GM21786 (cell line): Measurements from ENCODE around the gene DOCK1.

Experiments used
- ATAC-seq: cut with Tn5 transposase; IDR thresholded peaks from one replicate; pipeline ENCODE4 v1.9.1; 2021; ENCODE audit not compliant: unreplicated experiment

The DOCK1 gene

DNA sequence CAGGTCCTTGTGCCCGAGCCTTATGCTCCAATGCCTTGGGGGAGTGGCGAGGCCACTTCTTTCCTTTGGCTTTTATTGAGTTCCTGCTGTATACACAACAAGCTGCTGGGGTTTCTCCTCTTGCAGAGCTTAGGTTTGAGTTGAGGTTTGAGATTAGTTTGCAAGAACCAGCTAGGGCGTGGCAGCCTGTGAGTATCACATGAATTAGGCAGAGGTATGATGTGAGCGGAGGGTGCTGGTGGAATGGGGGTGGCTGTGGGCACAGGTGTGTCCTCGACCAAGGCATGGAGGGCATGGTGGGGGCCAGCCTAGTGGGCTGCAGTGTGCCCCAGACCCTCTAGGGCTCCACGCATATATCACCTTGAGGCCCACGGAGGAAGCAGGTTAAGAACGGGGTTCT lies 123.3 kb downstream of the DOCK1 start:
- ATAC-seq: no peak

DNA sequence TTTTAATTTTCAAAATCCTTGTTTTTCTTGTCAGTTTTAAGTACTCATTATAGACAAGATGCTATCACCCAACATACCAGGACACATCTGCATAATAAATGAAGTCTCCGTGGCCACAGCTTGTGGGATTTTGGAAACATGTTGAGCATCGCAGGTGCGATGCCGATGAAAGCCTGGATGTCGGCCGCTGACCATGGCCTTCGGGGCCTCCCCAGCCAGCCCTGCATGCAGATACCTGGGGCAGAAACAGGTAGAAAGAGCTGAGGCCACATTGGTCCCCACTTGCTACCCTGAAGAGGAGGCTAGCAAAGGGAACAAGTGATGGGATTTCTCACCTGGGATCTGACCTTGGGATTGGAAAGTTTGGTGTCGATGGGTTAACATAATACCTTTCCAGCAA lies 123.8 kb downstream of the DOCK1 start:
- ATAC-seq: no peak

DNA sequence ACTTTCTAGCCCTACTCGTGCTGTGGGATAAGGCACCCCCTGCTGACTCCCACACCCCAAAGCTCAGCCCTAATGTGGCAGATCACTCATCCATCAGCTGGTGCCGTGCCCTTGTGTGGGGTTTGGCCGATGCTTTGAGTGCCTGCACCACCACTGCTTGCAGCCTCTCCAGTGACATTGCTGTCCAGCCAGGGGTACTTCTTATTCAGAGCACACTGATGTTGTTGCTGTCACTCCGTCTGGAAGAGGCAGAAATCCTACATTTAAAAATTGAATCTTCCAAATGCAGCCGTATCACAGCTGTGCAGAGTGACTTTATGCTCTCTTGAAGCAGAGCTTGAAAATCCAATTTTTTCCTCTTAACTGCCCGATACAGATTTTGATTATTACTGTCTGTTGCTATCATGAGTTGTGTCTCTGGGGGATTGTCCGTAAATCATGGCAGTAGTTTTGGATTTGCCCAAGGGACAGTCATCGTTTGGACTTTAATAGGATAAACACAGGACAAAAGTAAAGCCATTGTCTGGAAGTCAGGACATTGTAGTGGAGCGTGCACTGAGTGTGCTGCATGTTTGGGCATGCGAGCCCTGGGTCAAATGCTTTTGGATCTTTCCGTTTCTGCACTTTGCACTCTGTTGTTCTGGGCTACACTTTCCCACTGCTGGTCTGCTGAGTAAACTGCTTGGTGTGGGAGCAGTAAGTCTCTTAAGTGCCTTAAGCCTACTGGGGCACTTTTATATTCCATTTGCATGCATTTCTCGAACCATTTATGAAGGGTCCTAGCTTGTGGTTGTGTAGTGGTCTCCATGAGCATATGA lies 128.2 kb downstream of the DOCK1 start:
- no peak for ATAC-seq

DNA sequence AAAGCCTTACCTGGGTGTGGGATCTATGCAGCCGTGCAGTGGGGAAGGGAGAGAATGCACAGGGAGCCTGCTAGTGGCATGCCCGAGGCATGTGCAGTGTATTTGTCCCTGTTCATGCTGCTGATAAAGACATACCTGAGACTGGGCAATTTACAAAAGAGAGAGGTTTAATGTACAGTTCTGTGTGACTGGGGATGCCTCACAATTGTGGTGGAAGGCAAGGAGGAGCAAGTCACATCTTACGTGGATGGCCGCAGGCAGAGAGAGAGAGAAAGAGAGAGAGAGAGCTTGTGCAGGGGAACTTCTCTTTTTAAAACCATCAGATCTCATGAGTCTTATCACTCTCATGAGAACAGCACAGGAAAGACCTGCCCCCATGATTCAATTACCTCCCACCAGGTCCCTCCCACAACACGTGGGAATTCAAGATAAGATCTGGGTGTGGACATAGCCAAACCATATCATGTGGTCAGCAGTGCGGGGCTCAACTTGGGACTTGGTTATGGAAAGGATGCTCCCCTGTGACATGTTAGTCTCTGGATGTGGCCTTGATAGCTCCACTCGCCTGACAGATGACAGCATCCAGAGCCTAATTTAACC lies 128.9 kb downstream of the DOCK1 start:
- ATAC-seq: no peak

DNA sequence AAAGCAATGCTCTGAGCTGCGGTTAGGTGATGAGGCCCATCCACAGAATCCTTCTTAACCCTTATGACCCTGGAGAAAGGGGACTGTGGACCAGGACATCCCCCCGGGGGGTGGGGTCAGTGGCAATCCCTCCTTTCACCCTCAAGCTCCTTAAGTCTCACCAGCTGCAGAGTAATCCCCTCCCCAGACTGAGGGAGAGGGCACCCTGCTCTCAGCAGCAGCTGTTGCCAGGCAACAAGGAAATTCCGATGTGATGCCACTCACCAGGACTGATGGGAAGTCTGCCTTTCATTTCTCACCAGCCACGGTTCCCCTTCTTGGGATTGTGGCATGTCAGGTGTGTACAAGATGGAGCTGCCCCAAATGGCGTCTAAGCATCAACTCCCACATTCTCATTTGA lies 129.6 kb downstream of the DOCK1 start:
- no peak for ATAC-seq

DNA sequence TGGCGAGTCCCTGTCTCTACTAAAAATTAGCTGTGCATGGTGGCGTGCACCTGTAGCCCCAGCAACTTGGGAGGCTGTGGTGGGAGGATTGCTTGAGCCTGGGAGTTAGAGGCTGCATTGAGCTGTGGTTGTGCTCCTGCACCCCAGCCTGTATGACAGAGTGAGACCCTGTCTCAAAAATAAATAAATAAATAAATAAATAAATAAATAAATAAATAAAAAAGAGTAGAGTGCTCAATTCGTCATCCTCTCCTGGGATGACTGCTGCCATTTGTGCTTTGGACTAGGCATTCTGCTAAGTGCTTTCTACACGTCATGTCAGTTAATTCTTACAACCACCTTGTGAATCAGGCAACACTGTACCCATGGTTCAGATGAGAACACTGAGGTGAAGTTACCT lies 130.6 kb downstream of the DOCK1 start:
- ATAC-seq: no peak

DNA sequence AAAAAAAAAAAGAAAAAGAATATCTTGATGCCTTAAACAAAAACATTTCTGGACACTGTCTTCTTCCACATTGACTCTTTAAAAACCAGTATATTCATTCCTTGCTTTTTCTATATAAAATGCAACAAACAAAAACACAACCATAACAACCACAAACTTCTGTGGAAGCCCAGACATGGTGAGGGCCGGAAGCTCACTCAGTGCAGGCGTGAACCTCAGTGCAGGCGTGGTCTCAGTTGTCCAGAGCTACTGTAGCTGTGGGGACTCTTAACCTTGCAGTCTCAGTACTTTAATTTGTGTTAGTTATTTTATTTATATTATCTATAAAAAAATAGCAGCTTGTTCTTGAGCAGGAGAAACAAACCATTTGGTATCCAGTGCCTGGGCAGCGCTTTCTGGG lies 131.8 kb downstream of the DOCK1 start:
- ATAC-seq: no peak

DNA sequence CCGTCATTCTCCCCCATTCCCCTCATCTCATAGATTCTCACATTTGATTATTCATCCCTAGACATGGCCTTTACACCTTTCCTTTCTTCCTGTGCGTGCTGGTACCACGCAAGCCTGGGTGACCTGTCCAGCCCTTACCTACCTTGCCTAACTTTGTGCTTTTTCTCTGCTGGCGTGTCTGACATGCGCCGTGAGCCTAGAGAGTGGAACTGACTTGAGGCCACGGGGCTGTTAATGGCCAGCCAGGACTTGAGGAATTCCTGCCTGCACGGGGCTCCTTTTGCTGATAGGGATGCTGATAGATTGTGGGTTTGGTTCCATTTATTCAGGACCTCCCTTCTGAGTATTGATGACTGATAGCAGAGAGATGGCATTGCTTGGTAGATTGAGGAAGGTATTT lies 134.2 kb downstream of the DOCK1 start:
- ATAC-seq: no peak

DNA sequence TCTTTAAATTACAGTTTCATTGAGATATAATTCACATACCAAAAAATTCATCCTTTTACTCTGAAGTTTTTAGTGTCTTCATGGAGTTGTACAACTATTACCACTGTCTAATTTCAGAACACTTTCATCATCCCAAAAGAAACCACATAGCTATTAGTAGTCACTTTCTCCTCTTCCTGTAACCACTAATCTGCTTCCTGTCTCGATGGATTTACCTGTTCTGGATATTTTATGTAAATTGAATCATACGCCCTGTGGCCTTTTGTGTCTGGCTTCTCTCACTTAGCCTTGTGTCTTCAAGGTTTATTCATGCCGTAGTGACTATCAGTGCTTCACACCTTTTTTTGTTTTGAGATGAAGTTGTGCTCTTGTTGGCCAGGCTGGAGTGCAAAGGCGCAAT lies 135.5 kb downstream of the DOCK1 start:
- no peak for ATAC-seq

DNA sequence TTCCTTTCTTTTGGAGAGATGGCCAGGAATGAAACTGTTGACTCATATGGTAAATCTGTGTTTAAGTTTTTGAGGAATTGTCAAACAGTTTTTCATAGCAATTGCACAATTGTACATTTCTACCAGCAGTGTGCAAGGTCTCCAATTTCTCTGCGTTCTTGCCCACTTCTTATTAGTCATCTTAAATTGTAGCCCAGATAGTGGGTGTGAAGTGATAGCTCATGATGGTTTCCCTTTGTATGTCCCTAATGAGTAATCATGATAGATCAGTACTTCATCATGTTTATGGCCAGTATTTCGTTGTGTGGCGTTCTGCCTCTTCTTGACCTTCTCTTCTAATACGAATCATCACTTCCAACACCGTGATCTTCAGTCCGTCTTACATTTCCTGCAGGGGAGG lies 136.3 kb downstream of the DOCK1 start:
- no peak for ATAC-seq

DNA sequence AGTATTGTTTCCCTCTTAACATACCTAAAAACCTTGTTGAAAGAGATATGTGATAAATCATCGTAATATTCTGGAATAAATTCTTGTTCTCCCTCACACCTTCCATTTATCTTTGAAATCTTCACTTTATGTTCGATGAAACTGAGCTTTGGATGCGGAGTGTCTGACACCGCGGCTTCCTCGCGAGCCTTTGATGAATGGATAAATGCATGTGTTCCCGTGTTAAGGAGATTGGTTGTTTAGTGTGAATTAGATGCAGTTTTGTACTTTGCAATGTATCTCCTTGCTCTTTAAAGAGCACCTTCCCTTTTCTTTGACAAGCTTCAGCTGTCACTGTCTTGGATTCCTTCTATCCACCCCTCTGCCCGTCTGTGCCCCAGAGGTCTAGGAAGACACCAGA lies 138.1 kb downstream of the DOCK1 start:
- ATAC-seq: no peak

DNA sequence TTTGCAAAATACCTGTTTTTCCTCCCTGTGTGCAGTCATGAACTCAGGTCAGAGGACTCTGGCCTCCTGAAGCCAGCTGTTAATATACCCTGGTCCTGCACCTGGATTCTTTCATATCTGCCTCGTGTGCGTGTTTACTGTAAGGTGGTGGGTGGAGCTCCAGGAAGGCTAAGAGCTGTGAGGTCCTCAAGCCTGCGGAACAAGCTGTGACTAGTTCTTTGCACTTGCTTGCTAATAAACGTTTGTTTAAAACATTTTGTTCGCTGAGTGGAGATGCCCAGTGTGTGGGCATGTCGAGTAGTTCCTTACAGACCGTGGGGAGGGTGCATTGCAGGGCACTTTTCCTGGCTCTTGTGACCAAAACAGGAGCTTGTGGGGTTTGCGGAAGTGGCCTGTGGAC lies 139.0 kb downstream of the DOCK1 start:
- no peak for ATAC-seq

DNA sequence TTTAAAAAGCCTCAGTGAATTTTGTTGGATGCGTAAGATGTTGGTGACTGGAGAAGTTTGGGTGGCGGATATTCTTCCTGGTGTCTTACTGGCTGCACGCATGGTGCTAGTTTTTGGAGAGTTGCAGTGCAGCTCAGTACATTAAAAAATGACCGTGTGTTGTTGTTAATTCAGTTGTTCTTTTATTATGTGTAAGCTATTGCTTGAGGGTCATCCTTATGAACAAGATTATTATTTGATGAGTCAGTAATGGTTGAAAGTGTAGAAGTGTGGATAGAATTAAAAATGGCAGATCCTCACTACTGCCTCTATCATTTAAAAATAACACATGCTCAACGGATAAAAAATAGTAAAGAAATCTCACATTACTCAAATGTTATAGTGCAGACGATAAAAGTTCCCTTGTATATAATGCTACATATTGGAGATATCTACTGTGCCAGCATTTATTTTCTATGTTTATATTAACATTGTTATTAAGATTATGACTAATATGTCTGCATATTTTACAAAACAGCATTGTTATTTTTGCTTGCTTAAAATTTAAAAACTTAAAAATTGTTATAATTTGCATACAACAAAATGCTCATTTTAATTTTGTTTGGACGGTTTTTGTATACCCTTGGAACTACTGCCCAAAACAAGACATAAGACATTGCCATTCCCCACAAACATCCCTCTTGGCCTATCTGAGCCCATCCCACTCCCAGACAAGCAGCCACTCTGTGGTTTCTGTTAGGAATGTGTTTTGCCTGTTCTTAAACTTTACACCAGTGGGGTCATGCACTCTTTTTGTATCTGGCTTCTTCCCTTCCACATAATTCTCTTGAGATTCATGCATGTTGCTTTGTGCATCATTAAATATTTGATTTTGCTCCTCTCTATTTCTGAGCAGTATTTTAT lies 142.0 kb downstream of the DOCK1 start:
- no peak for ATAC-seq

DNA sequence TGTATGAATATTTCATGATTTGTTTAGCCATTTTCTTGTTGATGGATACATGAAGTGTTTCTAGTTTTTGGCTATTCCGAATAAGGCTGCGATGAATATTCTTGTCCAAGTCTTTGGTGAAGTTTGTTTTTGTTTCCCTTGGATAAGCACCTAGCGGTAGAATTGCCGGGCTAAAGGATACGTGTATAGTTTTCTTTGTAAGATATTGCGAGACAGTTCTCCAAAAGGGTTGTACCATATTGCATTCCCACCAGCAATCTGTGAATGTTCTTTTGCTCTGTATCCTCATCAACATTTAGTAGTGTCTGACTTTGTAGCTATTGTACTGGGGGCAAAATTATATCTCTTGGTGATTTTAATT lies 142.6 kb downstream of the DOCK1 start:
- no peak for ATAC-seq

DNA sequence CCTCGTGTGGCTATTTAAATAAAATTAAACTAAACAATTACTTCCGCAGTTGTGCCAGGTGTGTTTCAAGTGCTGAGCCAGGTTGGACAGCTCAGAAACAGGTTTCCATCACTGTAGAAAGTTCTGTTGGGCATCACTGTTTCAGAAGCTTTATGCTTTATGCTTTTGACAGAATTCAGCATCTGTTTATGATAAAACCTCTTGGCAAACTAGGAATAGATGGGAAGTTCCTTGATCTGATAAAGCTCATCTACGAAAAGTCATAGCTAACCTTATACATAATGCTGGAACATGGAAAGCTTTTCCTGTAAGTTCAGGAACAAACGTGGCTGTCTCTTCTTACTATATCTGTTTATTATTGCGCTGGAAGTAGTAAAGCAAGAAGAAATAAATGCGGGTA lies 143.4 kb downstream of the DOCK1 start:
- ATAC-seq: no peak

DNA sequence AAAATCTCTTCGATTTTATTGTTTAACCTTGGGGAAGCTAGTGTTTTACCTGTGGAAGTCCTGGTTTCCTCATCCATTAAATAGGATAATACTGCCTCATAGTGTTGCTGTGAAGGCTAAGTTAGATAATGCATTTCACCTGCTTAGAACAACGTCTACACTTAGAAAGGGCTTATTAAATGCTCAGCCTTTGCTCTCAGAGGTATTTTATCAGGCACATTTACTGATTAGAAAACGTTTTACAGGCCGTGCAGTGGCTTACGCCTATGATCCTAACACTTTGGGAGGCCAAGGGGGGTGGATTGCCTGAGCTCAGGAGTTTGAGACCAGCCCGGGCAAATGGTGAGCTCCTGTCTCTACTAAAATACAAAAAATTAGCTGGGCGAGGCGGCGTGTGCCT lies 146.8 kb downstream of the DOCK1 start:
- ATAC-seq: no peak

DNA sequence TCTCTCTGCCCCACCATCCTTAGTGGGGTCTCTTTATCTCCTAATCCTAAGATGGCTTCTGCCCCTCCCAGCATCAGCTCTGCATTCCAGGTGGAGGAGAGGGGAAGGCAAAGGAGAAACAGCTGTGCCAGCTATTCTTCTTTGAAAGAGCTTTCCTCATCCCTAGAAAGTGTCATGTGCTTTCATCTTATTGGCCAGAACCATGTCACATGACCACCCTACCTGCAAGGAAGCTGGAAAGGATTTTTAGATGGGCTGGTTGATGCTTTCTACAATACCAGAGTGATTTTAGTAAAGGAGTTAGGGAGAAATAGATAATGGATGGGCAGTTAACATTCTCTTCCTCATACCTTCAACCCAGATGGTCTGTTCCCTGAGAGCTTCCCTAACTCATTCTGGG lies 150.0 kb downstream of the DOCK1 start:
- ATAC-seq: no peak

DNA sequence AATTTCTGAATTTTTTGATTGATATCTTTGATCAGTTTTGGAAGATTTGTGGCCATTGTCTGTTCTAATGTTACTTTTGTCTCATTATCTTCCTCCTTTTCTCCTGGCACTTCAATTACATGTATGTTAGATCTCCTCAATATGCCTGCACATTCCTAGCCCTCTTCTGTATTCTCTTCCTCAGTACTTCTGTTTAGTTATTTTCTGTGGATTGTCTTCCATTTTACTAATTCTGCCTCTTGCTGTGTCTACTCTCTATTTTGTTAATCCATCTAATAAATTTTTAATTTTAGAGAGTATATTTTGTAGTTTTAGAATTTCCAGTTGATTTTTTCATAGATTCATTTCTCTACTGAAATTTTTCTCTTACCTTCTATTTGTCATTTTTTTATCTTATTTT lies 154.1 kb downstream of the DOCK1 start:
- no peak for ATAC-seq

DNA sequence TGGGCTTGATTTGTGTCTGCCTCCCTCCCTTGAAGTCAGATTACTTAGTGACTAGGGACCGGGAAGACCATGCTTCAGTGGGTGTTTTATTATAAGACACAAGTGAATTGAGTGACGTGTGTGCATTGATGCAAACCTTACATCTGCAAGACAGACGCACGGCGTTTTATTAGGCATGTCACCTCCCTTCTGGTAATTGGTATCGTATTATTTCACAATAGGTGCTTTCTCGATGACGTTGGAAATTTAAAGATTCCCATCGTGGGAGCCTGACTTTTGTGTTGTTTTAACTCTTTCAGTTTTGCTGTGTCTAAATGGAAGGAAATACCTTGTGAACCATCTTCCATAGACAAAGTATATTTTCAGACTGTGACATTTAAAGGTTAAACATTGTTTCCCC lies 158.5 kb downstream of the DOCK1 start:
- no peak for ATAC-seq

DNA sequence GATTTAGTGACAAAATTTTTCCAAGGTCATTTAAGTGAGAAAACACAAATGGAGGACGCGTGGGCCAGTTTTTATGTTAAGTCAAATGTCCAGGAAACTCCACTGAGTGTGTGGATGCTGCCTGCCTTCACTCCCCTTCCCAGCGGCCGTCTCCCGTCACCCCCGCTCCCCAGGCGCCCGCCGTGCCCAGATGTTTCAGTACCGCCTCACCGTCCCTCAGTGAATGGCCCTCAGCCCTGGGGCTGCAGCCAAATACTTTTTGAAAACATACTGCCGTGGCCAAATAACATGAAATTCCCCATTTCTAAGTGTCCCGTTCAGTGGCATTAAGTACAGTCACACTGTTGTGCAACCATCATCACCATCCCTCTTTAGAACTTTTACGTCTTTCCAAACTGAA lies 159.2 kb downstream of the DOCK1 start:
- ATAC-seq: no peak

DNA sequence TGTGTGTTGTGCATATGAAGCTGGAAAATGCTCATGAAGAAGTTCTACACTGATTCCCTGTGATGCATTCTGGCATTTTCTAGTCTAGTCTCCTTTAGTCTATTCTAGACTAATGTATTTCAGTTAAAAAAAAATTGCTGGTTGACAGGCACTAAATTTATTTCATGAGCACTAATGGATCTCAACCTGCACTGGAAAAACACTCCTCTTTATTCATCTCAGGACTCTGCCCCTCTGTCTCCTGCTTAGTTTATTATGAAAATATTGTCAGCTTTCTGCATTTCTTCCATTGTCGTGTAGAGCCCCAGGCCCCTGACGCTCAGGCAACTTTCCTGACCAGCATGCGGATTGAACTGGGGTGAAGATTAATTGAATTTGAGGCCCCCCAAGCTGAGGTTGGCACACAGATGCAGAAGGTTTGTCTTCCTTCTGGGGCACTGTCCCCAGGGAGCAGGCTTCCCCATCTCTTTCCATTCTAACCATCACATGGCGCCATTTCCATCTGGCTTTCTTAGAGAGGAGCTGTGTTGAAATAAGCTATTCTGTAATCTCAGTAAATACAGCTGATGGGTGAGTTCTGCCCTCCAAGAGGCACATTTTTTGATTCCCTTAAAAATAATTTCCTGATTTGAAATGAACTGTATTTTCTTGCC lies 162.4 kb downstream of the DOCK1 start:
- no peak for ATAC-seq

DNA sequence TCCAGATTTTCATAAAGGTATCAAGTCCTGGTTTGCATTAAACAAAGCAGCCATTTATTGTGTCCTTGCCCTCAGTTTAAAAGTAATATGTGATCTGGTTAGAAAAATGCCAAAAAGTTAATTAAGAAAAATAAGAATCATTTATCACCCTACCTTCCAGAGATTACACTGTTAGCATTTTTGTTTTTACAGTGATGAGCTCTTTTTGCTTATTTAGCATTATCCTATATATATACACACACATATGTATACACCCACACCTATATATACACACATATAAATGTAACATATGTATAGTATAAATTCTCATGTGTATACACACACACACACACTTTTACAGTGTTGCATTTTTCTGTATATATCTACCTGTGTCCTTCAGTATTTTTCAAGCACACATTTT lies 163.3 kb downstream of the DOCK1 start:
- ATAC-seq: no peak
